Activated CD4-positive, alpha-beta memory T cell treated with anti-CD3 and anti-CD28 coated beads, Interleukin-2, amount 10 ng/mL, durations not matched to agents 7 days and 5 days (primary cell): Measurements from ENCODE around the gene GSG1L. TPM values are rescaled to one million over a fixed set of nuclear protein-coding genes. Genes with fewer than 3 reads are reported as not detected.

Source experiments
- CTCF ChIA-PET: fragments of 350-600 bp; sonication (Branson Sonifier 250); formaldehyde crosslinking; loops from one replicate; lab custom pipeline; 2021; ENCODE audit warnings: antibody characterized with exemption, inconsistent platforms; lab: Charles Lee
- POLR2A ChIA-PET: fragments of 350-600 bp; sonication (Branson Sonifier 250); formaldehyde crosslinking; loops from one replicate; lab custom pipeline; 2021; ENCODE audit warnings: antibody characterized with exemption; lab: Charles Lee
- DNase-seq: peaks from one replicate; pipeline ENCODE4 v3.0.0-alpha.2; 2020
- H3K27ac Mint-ChIP-seq: one replicate; pipeline ENCODE4 v1.8.0; 2021; ENCODE audit warnings: mild to moderate bottlenecking, mixed read lengths
- H3K27me3 Mint-ChIP-seq: one replicate; pipeline ENCODE4 v1.8.0; 2021; ENCODE audit warnings: mixed read lengths
- H3K36me3 Mint-ChIP-seq: one replicate; pipeline ENCODE4 v1.8.0; 2021; ENCODE audit warnings: low read depth, mixed read lengths
- H3K4me1 Mint-ChIP-seq: one replicate; pipeline ENCODE4 v1.8.0; 2021; ENCODE audit warnings: mixed read lengths
- H3K4me3 Mint-ChIP-seq: one replicate; pipeline ENCODE4 v1.8.0; 2021; ENCODE audit warnings: mild to moderate bottlenecking, mixed read lengths
- H3K9me3 Mint-ChIP-seq: one replicate; pipeline ENCODE4 v1.8.0; 2021; ENCODE audit warnings: mixed read lengths
- total RNA-seq, 2 experiments: library from RNA; stranded (reverse); gene quantifications; one replicate each; pipeline ENCODE4 v1.2.3, GENCODE V29; 2021

GSG1L gene
- total RNA-seq, 2 experiments from 2014 or later = 0.55 TPM; not detected in 1

- no peaks in the 10 kb centered on the region for H3K9me3 Mint-ChIP-seq
- POLR2A ChIA-PET = no interaction called here
- no peak overlapping the region for H3K4me3 Mint-ChIP-seq
- CTCF ChIA-PET = no interaction called here
- peaks cover 18% of the 10 kb centered on the region for H3K27me3 Mint-ChIP-seq
- no peaks in the 10 kb centered on the region for H3K4me1 Mint-ChIP-seq
- no peak for DNase-seq
- H3K36me3 Mint-ChIP-seq = no peaks in the 10 kb centered on the region
- no peak overlapping the region for H3K27ac Mint-ChIP-seq
Observed at GRCh38 chr16:27977966-27978365, 85.5 kb downstream of the GSG1L start.

GRCh38 chr16:27976990-27977389, 86.5 kb downstream of the GSG1L start:
- H3K4me3 Mint-ChIP-seq = no peak overlapping the region
- peaks cover 15% of the 10 kb centered on the region for H3K27me3 Mint-ChIP-seq
- POLR2A ChIA-PET = no interaction called here
- no peak for DNase-seq
- H3K27ac Mint-ChIP-seq = no peak overlapping the region
- CTCF ChIA-PET = no interaction called here
- no peaks in the 10 kb centered on the region for H3K9me3 Mint-ChIP-seq
- no peaks in the 10 kb centered on the region for H3K36me3 Mint-ChIP-seq
- H3K4me1 Mint-ChIP-seq = peaks cover 5% of the 10 kb centered on the region

- no peaks in the 10 kb centered on the region for H3K9me3 Mint-ChIP-seq
- CTCF ChIA-PET = interaction anchor here (5.2 kb wide), 1 partner anchor 92 kb away, joined by 104 read pairs; the partner anchor contains the start of gene GSG1L
- no peak overlapping the region for H3K27ac Mint-ChIP-seq
- no peaks in the 10 kb centered on the region for H3K36me3 Mint-ChIP-seq
- H3K4me3 Mint-ChIP-seq = no peak overlapping the region
- no peak for DNase-seq
- POLR2A ChIA-PET = no interaction called here
- H3K27me3 Mint-ChIP-seq = peaks cover 26% of the 10 kb centered on the region
- peaks cover 5% of the 10 kb centered on the region for H3K4me1 Mint-ChIP-seq
Observed at GRCh38 chr16:27974896-27975540, 88.5 kb downstream of the GSG1L start.

GRCh38 chr16:27973678-27974077, 89.8 kb downstream of the GSG1L start:
- H3K27me3 Mint-ChIP-seq = peaks cover 26% of the 10 kb centered on the region
- no peak overlapping the region for H3K27ac Mint-ChIP-seq
- no peaks in the 10 kb centered on the region for H3K9me3 Mint-ChIP-seq
- CTCF ChIA-PET = interaction anchor here (0.6 to 5.2 kb wide), 4 partner anchors 30 to 605 kb away, joined by 3 to 104 read pairs (median 16); partner anchors contain the start of gene GSG1L
- no peak overlapping the region for H3K4me3 Mint-ChIP-seq
- H3K4me1 Mint-ChIP-seq = peaks cover 5% of the 10 kb centered on the region
- no peaks in the 10 kb centered on the region for H3K36me3 Mint-ChIP-seq
- POLR2A ChIA-PET = no interaction called here
- DNase-seq = no peak

- no peak overlapping the region for H3K27ac Mint-ChIP-seq
- CTCF ChIA-PET = interaction anchor here (0.9 to 5.2 kb wide), 10 partner anchors 9 to 250 kb away, joined by 3 to 104 read pairs (median 5); partner anchors contain the start of gene GSG1L
- no peak overlapping the region for H3K4me3 Mint-ChIP-seq
- no peaks in the 10 kb centered on the region for H3K9me3 Mint-ChIP-seq
- no peaks in the 10 kb centered on the region for H3K36me3 Mint-ChIP-seq
- peaks cover 26% of the 10 kb centered on the region for H3K27me3 Mint-ChIP-seq
- H3K4me1 Mint-ChIP-seq = peaks cover 5% of the 10 kb centered on the region
- peak; percentile 60 for DNase-seq
- POLR2A ChIA-PET = interaction anchor here (0.9 to 1.3 kb wide), 3 partner anchors 97 to 100 kb away, joined by 3 to 4 read pairs (median 3); no protein-coding TSS in a partner anchor
Observed at GRCh38 chr16:27972500-27972899, 91.0 kb downstream of the GSG1L start.

GRCh38 chr16:27969574-27969973, 93.9 kb downstream of the GSG1L start:
- ChIA-PET CTCF (interaction anchor here (0.8 kb wide), 1 partner anchor 101 kb away, joined by 4 read pairs; no protein-coding TSS in a partner anchor), POLR2A (no interaction called here)
- Mint-ChIP-seq H3K9me3 (no peaks in the 10 kb centered on the region), H3K4me1 (peaks cover 5% of the 10 kb centered on the region), H3K36me3 (no peaks in the 10 kb centered on the region), H3K27me3 (peaks cover 14% of the 10 kb centered on the region), H3K27ac (no peak overlapping the region), H3K4me3 (no peak overlapping the region)
- no peak for DNase-seq

GRCh38 chr16:27967169-27967568, 96.3 kb downstream of the GSG1L start:
- Mint-ChIP-seq H3K27me3 (peaks cover 13% of the 10 kb centered on the region), H3K27ac (no peak overlapping the region), H3K4me1 (no peaks in the 10 kb centered on the region), H3K36me3 (no peaks in the 10 kb centered on the region), H3K9me3 (no peaks in the 10 kb centered on the region), H3K4me3 (no peak overlapping the region)
- ChIA-PET CTCF (no interaction called here), POLR2A (no interaction called here)
- DNase-seq = no peak

GRCh38 chr16:27966756-27967155, 96.8 kb downstream of the GSG1L start:
- Mint-ChIP-seq H3K4me1 (no peaks in the 10 kb centered on the region), H3K27me3 (peaks cover 9% of the 10 kb centered on the region), H3K4me3 (no peak overlapping the region), H3K9me3 (no peaks in the 10 kb centered on the region), H3K36me3 (no peaks in the 10 kb centered on the region), H3K27ac (no peak overlapping the region)
- DNase-seq = no peak
- ChIA-PET CTCF (no interaction called here), POLR2A (no interaction called here)

GRCh38 chr16:27965801-27966200, 97.7 kb downstream of the GSG1L start:
- Mint-ChIP-seq H3K27ac (no peak overlapping the region), H3K4me1 (no peaks in the 10 kb centered on the region), H3K36me3 (no peaks in the 10 kb centered on the region), H3K27me3 (peaks cover 4% of the 10 kb centered on the region), H3K4me3 (no peak overlapping the region), H3K9me3 (no peaks in the 10 kb centered on the region)
- ChIA-PET CTCF (interaction anchor here (0.7 kb wide), 1 partner anchor 97 kb away, joined by 3 read pairs; no protein-coding TSS in a partner anchor), POLR2A (no interaction called here)
- no peak for DNase-seq

- Mint-ChIP-seq H3K27ac (no peak overlapping the region), H3K27me3 (no peaks in the 10 kb centered on the region), H3K4me3 (no peak overlapping the region), H3K4me1 (no peaks in the 10 kb centered on the region), H3K9me3 (no peaks in the 10 kb centered on the region), H3K36me3 (no peaks in the 10 kb centered on the region)
- POLR2A ChIA-PET = no interaction called here
- CTCF ChIA-PET = no interaction called here
- DNase-seq = no peak
Observed at GRCh38 chr16:27963471-27963965, 100.0 kb downstream of the GSG1L start.

GRCh38 chr16:27962197-27962596, 101.3 kb downstream of the GSG1L start:
- Mint-ChIP-seq H3K27me3 (peaks cover 2% of the 10 kb centered on the region), H3K27ac (no peak overlapping the region), H3K4me1 (no peaks in the 10 kb centered on the region), H3K9me3 (peaks cover 7% of the 10 kb centered on the region), H3K4me3 (no peak overlapping the region), H3K36me3 (no peaks in the 10 kb centered on the region)
- ChIA-PET POLR2A (no interaction called here), CTCF (no interaction called here)
- DNase-seq = no peak

GRCh38 chr16:27961296-27961620, 102.3 kb downstream of the GSG1L start:
- no peak for DNase-seq
- ChIA-PET CTCF (no interaction called here), POLR2A (no interaction called here)
- no peaks in the 10 kb centered on the region for H3K4me1 Mint-ChIP-seq
- no peak overlapping the region for H3K27ac Mint-ChIP-seq
- H3K4me3 Mint-ChIP-seq = no peak overlapping the region
- H3K9me3 Mint-ChIP-seq = peaks cover 9% of the 10 kb centered on the region
- peaks cover 2% of the 10 kb centered on the region for H3K27me3 Mint-ChIP-seq
- H3K36me3 Mint-ChIP-seq = no peaks in the 10 kb centered on the region

- no peaks in the 10 kb centered on the region for H3K4me1 Mint-ChIP-seq
- no peaks in the 10 kb centered on the region for H3K36me3 Mint-ChIP-seq
- peaks cover 2% of the 10 kb centered on the region for H3K27me3 Mint-ChIP-seq
- H3K9me3 Mint-ChIP-seq = peaks cover 9% of the 10 kb centered on the region
- H3K4me3 Mint-ChIP-seq = no peak overlapping the region
- H3K27ac Mint-ChIP-seq = no peak overlapping the region
- ChIA-PET POLR2A (no interaction called here), CTCF (no interaction called here)
- DNase-seq = no peak
Observed at GRCh38 chr16:27960619-27961295, 102.8 kb downstream of the GSG1L start.
